ENCODE data around the gene TIGD3. TPM values are rescaled to one million over a fixed set of nuclear protein-coding genes. Genes with fewer than 3 reads are reported as not detected.

Gene TIGD3
- total RNA-seq, 1 donor from 2014 or later: 0.43 TPM

GRCh38 chr11:65393513-65394079 lies 39.0 kb downstream of the TIGD3 start:
- Histone ChIP-seq H3K27me3 (no peaks in the 10 kb centered on the region), H3K9me3 (no peaks in the 10 kb centered on the region), H3K27ac (no peak overlapping the region), H3K4me1 (peaks cover 32% of the 10 kb centered on the region), H3K36me3 (peaks cover 57% of the 10 kb centered on the region), H3K4me3 (no peak overlapping the region)
- DNase-seq (no peak), ATAC-seq (no peak)
- TF ChIP-seq CTCF (IDR thresholded peaks at IDR 0.05): no peak
- intact Hi-C loops (cut with DNase I): no loop called here

GRCh38 chr11:65394125-65394536 lies 39.6 kb downstream of the TIGD3 start:
- H3K27me3 ChIP-seq: no peaks in the 10 kb centered on the region
- H3K4me3 ChIP-seq: no peak overlapping the region
- no peak overlapping the region for H3K27ac ChIP-seq
- H3K9me3 ChIP-seq: no peaks in the 10 kb centered on the region
- intact Hi-C loops (cut with DNase I): no loop called here
- DNase-seq (peak; percentile 48), ATAC-seq (no peak)
- peaks cover 26% of the 10 kb centered on the region for H3K4me1 ChIP-seq
- peaks cover 61% of the 10 kb centered on the region for H3K36me3 ChIP-seq
- TF ChIP-seq CTCF (IDR thresholded peaks at IDR 0.05): no peak

GRCh38 chr11:65395961-65396530 lies 41.5 kb downstream of the TIGD3 start:
- intact Hi-C loops (cut with DNase I): no loop called here
- Histone ChIP-seq H3K4me1 (peaks cover 7% of the 10 kb centered on the region), H3K4me3 (no peak overlapping the region), H3K36me3 (peaks cover 80% of the 10 kb centered on the region), H3K27me3 (no peaks in the 10 kb centered on the region), H3K9me3 (no peaks in the 10 kb centered on the region), H3K27ac (no peak overlapping the region)
- TF ChIP-seq CTCF (IDR thresholded peaks at IDR 0.05): no peak
- ATAC-seq (no peak), DNase-seq (peak; percentile 50)

- Histone ChIP-seq H3K27me3 (no peaks in the 10 kb centered on the region), H3K27ac (no peak overlapping the region), H3K4me1 (no peaks in the 10 kb centered on the region), H3K36me3 (peaks cover 85% of the 10 kb centered on the region), H3K4me3 (no peak overlapping the region), H3K9me3 (no peaks in the 10 kb centered on the region)
- intact Hi-C loops (cut with DNase I): no loop called here
- TF ChIP-seq CTCF (IDR thresholded peaks at IDR 0.05): no peak
- DNase-seq: peak; percentile 55
- ATAC-seq: no peak
Observed at GRCh38 chr11:65396769-65397745, 42.5 kb downstream of the TIGD3 start.

GRCh38 chr11:65398362-65398910 lies 43.9 kb downstream of the TIGD3 start:
- Histone ChIP-seq H3K9me3 (no peaks in the 10 kb centered on the region), H3K27me3 (no peaks in the 10 kb centered on the region), H3K4me3 (no peak overlapping the region), H3K27ac (no peak overlapping the region), H3K4me1 (peaks cover 1% of the 10 kb centered on the region), H3K36me3 (peaks cover 89% of the 10 kb centered on the region)
- no peak for TF ChIP-seq CTCF (IDR thresholded peaks at IDR 0.05)
- intact Hi-C loops (cut with DNase I): no loop called here
- ATAC-seq (no peak), DNase-seq (no peak)

All from upper lobe of right lung (tissue), 1 donor.